ENCODE results near the gene MLEC.

DNA sequence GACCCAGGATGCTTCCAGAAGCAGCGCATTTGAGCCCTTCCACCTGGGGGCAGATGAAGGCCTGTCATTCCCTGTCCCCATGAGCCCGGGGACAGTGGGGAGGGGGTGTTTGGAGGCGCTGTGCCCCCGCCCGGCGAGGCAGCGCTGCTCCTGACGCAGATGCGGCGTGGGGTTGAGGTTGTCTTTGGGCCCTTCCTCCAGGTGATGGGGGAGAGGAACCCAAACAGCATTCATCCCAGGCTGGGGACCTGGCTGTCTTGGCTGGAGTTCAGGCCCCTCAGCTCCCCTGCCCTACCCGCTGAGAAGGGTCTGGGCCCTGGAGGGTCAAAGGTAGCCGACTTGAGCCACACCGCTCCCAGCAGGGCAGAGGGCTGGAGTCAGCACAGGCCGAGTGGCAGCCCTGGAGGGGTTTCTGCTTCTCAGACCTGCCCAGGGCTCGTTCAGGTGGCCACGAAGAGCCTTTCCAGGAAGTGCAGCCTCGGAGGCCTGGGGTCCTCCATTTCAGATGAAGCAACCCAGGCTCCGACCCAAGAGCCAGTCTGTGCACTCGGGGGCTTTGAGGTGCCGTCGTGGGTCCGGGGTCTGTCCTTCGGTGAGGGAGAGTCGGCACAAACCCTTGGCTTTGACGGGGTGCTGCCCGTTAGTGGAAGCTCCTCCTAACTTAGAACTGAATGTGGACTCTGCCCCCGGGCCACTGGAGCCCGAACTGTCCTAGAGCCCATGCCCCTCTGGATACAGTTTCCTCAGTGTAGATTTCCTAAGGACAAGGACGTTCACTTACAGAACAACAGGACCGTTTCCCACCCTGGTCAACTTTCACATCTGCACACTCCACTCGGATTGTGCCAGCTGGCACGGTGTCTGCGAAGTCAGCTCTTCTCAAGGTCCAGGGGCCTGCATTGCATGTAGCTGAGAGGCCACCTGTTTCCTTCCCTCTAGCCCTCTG, 54.8 kb downstream of the MLEC start:
- no peak for TF ChIP-seq CTCF (IDR thresholded peaks at IDR 0.05)
- TF ChIP-seq POLR2A (IDR thresholded peaks at IDR 0.05), result no peak
